ENCODE results near the gene GALNS. TPM values are rescaled to one million over a fixed set of nuclear protein-coding genes. Genes with fewer than 3 reads are reported as not detected.
"Not testable (repeated sequence)": the region's sequence is repeated elsewhere in the genome, so short reads cannot be mapped to it uniquely, and the experiment has no call there.

GALNS gene, protein sequence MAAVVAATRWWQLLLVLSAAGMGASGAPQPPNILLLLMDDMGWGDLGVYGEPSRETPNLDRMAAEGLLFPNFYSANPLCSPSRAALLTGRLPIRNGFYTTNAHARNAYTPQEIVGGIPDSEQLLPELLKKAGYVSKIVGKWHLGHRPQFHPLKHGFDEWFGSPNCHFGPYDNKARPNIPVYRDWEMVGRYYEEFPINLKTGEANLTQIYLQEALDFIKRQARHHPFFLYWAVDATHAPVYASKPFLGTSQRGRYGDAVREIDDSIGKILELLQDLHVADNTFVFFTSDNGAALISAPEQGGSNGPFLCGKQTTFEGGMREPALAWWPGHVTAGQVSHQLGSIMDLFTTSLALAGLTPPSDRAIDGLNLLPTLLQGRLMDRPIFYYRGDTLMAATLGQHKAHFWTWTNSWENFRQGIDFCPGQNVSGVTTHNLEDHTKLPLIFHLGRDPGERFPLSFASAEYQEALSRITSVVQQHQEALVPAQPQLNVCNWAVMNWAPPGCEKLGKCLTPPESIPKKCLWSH
- total RNA-seq = 18.1 TPM

DNA sequence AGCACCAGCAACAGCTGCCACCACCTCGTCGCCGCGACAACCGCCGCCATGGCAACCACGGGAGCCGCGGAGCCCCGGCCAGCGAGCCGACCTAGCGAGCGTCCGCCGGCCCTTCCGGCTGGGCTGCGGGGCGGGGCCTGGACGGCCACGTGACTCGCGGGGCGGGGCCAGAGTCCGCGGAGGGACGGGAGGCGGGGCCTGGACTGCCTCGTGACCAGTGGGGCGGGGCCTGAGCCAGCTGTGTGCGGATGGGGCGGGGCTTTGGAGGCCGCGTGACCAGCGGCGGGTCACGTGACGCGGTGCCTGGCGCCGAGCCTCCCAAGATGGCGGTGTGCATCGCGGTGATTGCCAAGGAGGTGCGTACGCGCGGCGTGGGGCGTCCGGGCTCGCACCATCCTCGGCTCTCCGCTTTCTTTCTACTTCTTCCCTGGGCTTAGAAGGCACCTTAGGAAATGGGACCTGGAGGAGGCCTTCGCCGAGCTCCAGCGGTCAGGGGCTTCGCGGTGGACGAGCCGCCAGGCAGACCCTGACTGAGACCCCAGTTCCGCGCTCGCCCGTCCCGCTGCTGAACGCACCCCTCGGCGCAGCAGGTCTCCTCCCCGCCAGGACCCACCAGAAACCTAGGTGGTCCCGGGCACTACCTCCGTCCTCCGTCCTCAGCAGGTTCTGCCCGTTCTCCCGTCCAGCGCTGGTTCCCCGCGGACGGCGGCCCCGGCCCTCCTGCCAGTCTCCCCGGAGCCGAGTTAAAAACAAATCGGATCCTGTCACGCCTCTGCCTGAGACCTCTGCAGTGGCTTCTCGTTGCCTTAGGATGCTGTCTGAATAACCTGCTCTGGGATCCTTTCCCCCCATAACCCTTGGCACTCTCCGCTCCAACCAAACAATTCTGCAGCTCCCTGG, at the start of gene GALNS, which contains the start of gene TRAPPC2L:
Gene GALNS, minus strand, starts transcription at position 120 of the 900 bp plus-strand sequence. Its CDS starts 70 bp downstream, at position 50.
Gene TRAPPC2L, plus strand, starts transcription at position 300 of the 900 bp plus-strand sequence. Its CDS starts 24 bp downstream, at position 324.
- DNase-seq = peak; percentile 94

DNA sequence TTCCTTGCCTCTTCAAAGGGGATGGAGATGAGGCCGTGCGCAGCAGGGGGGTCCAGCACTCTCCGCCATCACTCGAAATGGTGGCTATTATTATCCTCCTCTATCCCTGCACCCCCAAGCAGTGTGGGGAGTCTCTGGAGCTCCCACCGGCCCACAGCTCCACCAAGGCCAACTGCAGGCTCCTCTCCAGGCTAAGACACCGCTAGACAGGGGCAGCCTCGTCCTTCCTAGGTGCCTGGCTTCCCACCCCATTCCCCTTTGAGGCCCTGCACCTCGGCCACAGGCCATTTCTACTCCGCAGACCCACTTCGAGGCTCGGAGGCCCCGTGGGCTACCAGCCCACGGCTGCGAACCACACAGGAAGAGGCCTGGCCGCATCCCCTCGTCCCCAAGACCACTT, 49.3 kb upstream of the GALNS start:
- DNase-seq = no peak

DNA sequence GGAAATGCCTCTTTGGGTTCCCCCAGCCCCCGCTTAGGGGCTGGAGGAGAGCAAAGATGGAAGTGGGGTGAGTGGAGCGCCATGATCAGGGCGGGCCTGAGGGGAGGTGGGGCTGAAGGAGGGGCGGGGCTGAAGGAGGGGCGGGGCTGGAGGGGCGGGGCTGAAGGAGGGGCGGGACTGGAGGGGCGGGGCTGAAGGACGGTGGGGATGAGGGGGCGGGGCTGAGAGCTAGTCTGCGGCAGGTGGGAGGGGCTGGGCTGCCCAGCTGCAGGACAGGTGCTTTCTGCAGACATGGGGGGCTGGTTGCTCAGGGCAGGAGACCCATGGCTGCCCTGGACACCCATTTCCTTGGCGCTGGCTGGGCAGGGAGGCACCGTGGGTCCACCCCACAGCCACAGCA, 48.8 kb upstream of the GALNS start:
- DNase-seq = no peak

DNA sequence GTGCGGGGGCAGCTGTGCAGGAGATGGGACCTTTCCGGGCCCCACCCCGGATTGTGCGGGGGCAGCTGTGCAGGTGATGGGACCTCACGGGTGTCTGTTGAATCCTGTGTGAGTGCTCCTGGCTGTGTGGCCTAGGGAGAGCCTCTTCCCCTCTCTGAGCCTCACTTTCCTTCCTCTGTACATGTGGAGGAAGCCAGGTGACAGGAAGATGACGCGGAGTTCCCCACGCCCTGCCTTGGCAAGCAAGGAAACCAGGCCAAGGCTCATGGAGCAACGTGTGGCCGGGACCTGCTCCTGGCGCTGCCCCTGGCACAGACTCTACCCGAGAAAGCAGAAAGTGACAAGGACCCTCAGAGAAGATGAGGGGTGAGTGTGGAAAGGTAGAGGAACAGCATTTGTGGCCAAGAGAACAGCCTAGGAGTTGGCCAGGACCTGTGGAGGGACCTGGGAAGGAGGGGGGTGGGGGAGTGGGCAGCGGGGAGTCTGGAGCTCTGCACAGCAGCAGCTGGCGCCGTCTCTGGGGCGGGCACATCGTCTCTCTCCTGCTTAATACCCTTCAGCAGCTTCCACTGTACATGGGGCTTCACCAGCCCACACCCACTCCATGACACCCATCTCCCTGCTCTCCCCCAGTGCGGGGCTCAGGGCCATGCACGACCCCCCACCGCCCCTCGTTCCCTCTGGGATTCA, 48.1 kb upstream of the GALNS start:
- DNase-seq = no peak

DNA sequence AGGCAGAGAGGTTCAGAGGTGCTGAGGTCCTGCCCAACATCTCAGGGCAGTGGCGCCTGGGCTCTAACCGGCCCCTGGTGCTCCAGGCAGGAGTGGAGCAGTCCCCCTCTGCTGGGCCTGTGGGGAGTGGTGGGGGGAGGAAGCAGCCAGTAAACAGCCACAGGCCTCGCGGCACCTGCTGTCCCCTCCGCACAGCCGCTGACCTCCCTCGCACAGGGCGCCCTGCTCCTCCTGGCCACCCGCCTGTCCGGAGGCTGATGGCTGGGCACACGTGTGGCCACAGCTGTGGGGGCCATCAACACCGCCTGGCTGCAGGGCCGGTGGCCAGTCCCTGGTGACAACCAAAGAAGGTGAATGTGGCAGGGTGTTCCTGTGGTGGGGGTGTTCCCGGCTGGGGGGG, 46.5 kb upstream of the GALNS start:
- no peak for DNase-seq

DNA sequence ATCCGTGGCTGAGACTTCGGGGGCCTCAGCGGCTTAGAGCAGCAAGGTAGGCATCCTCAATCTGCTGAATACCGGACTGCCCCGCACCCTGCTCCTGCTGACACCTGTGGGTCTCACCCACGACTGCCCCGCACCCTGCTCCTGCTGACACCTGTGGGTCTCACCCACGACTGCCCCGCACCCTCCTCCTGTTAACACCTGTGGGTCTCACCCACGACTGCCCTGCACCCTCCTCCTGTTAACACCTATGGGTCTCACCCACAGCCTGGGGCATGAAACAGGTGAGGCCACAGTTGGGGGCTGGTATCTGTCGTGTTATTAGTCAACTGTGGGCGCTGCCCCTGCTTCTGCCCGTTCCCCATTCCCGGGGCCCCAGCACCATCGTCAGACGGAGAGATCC, 46.0 kb upstream of the GALNS start:
- DNase-seq = no peak

DNA sequence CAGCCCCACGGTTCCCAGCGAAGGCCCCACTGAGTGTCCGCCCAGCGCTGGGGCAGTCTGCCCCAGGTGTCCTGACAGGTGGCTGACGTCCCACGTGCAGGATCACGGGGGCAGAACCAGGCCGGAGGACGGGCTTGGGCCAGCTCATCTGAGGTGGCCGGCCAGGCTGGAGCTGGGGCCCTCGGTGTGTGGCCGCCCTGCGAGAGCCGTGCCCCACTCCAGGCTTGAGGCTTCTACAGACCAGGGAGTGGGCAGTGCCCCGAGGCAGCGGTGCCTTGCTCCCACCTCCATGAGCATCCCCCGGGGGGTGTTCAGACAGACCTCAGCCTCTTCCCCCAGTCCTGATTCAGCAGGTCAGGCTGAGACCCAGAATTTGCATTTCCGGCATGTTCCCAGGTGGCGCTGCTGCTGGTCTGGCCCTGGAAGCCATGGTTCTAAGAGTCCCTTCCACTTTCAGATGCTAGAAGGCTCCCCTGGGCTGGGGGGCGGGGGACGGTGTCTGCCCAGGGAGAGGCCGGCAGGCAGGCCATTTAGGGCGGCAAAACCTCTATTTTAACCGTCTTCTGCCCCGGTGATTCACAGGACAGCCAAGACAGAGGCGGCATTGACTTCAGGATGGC, 45.1 kb upstream of the GALNS start:
- DNase-seq = no peak

DNA sequence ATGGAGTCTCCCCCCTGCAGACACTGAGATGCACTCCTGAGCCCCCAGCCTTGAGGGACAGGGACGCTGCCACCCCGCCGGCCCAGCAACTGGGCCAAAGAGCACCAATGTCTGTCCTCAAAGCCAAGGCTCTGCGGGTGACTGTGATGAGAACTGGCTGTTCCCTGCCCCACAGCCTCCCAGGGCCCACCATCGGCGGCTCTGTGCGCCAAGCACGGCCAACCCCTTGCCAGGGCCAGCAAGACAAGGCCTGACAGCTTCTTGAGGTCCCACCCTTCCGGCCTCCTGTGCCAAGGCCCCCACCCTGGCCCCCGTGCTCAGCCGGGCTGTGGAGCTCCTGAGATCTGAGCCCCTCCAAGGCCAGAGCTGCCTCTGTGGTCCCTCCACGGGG, 43.9 kb upstream of the GALNS start:
- no peak for DNase-seq

DNA sequence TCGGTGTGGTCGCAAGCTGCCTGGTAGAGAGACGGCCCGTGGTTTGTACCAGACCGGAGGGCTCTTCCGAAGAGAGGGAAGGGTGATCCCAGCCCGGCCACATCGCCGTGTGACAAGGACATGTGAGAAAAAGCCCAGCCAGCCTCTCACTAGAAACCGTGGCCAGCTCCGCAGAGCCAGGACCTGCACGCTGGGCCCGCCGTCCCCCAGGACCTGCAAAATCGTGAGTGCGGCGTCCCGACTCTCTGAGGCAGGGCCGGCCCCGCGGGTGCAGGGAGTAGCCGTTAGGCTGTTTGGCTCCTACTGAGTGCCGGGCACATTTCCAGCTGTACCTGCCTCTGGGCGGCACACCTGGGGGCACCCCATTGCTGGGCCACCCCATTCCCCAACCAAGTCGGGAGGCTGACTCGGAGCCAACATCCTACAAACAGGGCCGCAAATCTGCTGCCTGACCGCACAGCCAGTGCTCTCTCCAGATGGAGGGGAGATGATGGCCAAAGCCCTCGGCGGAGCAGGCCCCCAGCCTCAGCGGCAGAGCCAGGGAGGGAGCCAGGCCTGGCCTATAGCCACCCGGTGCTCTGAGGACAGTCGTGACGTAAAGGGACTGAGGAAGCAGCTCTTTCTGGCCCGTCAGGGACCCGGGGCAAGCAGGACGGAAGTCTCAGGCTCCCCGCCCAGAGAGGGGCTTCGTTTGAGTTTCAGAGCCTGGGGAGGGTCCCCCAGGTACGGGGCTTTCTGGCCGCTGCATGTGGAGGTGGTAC, 43.3 kb upstream of the GALNS start:
- no peak for DNase-seq

DNA sequence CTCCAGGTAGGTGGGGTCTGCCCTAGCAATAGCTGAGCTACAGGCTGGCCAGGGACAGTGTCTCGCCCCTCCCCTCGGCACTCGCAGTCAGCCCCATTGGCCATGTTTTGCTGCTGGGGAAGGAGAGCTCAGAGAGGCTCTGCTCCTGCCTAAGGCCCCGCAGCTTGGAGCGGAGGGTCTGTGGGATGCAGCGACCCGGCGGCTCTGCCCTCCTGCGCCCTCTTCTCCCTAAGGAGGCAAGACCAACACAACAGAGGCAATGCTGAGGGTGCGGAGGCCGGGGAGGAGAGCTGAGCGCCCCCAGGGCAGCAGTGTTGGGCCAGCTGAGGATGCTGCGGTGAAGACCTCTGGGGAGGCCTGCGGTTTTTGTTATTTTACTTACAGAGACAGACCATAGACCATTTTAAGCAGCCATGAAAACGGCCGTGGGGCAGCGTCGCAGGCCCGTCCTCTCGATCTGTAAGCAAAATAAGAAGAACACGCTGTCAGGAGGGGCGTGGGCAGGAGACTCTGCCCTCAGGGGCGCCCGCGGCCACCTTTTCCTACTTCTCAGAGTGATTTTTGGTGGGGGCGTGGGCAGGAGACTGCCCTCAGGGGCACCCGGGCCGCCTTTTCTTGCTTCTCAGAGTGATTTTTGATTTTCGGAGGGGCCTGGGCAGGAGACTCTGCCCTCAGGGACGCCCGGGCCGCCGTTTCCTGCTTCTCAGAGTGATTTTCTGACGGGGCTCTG, 41.1 kb upstream of the GALNS start:
- no peak for DNase-seq

DNA sequence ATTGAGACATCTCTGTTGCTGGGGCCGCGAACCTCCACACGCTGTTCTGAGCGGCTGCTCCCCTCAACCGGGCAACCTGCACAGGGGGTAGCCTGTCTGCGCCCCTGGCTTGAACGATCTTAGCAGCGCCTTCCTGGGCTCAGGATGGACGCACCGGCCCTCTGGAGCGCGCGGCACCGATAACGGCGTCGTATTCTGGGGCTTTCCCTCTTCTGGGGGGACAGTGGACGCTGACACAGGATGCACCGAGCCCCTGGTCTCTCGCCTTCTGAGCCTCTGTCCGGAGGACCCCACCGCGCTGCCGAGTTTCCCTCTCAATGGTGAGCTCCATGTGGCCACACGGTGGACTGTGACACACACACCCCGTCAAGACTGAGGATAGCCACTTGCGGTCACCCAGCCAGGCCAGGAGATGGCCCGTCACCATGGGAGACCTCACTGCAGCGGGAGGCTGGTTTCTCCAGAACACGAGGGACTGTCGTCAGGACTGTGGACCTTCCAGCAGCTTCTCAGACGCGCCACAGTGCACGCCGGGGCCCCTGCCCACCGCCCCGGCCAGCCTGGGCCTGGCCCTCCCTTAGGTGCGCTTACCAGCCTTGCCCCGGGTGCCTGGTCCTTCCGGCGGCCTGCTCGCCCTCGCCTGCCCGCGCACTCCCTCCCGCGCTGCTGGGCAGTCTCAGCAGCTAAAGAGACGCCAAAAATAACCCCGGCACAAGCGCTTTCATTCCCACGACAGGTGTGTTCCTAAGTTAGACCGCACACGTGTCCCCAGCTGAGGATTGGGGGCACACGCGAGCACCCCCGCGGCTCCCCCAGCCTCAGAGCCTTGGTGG, 39.7 kb upstream of the GALNS start:
- DNase-seq = no peak

DNA sequence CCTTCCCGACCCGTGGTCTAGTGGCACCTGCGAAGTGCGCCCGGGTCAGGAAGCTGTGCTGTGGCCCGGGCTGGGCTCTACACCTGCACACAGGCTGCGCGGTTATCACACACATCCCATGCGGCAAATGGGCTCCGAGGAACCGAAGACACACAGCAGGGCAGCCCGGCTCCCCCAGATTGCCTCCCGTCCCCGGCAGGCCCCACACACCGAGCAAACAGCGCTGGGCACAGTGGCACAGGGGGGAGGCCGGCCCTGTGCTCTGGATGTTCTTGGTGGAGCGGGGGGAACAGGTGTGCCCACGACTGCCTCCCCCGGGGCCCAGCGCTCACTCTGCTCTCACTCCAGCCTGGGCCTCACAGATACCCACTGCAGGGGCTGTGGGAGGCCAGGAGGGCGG, 38.6 kb upstream of the GALNS start:
- no peak for DNase-seq

DNA sequence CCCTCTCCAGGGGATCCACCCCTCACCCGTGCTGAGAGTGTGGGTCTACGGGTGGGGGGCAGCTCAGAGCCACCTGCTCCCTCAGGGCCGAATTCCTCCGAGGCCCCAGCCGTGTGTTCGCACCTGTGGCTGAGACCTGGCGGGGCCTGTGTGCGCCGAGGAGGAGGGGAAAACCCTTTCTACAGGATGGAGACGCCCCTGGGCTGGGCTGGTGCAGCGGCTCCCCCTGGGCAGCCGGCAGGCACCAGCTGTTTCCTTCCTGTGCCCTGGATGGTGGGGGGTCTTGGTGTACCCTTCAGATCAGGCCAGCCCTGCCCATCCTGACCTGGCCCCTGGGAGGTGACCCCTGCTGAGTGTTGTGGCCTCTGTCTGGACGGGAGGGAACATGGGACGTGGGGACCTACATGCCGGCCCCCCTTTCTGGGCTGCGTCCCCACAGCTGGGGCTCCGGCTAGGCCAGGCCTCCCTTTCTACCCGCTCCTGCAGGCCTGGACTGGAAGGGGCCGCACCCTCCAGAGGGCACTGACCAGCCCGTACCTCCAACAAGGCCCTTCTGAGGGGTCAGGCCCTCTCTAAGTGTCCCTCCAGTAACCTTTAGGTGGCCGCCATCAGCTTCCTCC, 38.0 kb upstream of the GALNS start:
- DNase-seq = no peak

DNA sequence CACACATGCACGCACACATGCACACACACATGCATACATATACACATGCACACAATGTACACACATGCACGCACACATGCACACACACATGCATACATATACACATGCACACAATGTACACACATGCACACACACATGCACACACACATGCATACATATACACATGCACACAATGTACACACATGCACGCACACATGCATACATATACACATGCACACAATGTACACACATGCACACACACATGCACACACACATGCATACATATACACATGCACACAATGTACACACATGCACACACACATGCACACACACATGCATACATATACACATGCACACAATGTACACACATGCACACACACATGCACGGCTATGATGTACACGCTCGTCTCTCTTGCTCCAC, 37.5 kb upstream of the GALNS start:
- DNase-seq = not testable (repeated sequence)

DNA sequence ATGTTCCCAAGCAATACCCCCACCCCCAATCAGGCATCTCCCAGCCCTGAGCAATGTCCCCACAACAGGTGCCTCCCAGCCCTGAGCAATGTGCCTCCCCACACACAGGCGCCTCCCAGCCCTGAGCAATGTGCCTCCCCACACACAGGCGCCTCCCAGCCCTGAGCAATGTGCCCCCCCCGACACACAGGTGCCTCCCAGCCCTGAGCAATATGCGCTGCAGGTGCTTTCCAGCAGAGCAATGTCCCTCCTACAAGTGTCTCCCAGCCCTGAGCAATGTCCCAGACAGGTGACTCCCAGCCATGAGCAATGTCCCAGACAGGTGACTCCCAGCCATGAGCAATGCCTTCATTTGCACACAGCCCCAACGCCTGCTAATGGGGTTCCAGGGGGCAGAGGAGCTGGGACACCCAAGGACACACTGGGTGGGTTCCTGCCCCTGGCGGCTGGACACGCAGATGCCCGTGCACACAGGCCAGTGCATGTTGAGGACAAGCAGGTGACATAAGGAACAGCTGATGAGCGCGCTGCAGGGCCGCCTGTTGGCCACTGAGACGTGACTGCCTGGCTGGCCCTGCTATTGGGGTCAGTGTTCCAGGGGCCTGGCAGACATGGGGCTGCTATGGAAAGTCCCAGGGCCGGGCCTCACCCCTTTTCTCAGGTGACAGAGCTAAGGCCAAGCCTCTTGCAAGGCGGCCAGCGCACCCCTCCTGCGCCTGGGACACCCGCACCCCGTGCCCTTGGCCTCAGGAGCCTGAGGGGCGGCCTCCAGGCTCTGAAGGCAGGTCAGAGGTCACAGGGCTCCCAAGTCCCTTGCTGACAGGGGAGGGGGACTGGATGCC, 36.6 kb upstream of the GALNS start:
- no peak for DNase-seq

DNA sequence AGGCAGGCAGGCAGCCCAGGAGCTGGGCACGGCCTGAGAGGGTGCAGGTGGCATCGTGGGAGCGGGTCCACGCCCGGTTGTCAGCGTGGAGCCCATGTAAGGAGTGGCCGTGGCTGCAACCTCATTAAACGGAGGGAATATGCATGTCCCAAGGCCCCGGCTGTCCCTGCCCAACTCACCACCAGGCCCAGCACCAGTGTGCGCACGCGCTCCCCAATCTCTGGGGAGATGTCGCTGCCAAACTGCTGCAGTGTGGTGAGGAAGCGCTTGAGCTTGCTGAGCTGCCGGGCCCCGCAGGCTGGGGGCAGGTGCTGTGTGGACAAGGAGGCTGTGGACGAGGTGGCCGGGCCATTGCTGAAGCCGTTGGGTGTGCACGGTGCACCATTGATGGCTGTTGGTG, 35.3 kb upstream of the GALNS start:
- DNase-seq = no peak

DNA sequence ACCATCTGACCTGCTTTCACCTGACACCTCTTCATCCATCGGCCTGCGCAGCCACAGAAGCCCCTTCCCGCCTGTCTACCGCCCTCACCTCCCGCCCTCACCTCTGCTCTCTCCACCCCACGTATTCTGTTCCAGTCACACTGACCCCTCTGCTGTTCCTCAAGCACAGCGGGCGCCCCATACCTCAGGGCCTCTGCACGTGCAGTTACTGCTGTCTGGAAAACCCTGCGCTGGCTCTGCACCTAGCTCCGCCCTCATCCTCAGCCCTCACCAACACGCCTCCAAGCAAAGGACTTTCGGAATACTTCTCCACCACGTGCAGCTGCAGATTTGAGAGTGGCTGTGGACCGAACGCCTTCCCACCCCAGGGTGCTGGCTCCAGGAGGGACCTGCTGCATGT, 34.3 kb upstream of the GALNS start:
- DNase-seq = no peak

All from skin of body (tissue), 2 donors.